Coronary artery (tissue), 2 donors: Measurements from ENCODE around the gene UBL3.

Experiments
- DNase-seq: peaks from one replicate; pipeline ENCODE4 v3.0.0-alpha.2; 2017; ENCODE audit warnings: low spot score
- H3K27ac ChIP-seq, 2 donors: fragments of 200-600 bp; sonication (generic); one replicate each; pipeline ENCODE4 v1.5.1; 2016 to 2019
- H3K4me3 ChIP-seq: fragments of 200-600 bp; sonication (generic); 2 replicates; pipeline ENCODE4 v1.5.1; 2016; ENCODE audit warnings: mild to moderate bottlenecking, moderate library complexity
- TF ChIP-seq, protein P1 (sequence below): fragments of 200-600 bp; sonication (generic); IDR thresholded peaks from one replicate; pipeline ENCODE4 v1.5.1; 2019; ENCODE audit warnings: antibody characterized with exemption

UBL3 gene, protein sequence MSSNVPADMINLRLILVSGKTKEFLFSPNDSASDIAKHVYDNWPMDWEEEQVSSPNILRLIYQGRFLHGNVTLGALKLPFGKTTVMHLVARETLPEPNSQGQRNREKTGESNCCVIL

GRCh38 chr13:29850213-29850898 lies at the start of gene UBL3:
UBL3 (minus strand) TSS chr13:29850617; CDS start chr13:29849538, 1,079 bp downstream.
- peak; percentile 98 for DNase-seq
- TF ChIP-seq, protein P1, sequence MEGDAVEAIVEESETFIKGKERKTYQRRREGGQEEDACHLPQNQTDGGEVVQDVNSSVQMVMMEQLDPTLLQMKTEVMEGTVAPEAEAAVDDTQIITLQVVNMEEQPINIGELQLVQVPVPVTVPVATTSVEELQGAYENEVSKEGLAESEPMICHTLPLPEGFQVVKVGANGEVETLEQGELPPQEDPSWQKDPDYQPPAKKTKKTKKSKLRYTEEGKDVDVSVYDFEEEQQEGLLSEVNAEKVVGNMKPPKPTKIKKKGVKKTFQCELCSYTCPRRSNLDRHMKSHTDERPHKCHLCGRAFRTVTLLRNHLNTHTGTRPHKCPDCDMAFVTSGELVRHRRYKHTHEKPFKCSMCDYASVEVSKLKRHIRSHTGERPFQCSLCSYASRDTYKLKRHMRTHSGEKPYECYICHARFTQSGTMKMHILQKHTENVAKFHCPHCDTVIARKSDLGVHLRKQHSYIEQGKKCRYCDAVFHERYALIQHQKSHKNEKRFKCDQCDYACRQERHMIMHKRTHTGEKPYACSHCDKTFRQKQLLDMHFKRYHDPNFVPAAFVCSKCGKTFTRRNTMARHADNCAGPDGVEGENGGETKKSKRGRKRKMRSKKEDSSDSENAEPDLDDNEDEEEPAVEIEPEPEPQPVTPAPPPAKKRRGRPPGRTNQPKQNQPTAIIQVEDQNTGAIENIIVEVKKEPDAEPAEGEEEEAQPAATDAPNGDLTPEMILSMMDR: no peak
- Histone ChIP-seq H3K4me3 (peak within 1 kb of the TSS; percentile 82), H3K27ac (peak within 1 kb of the TSS; percentile 94 to 96)

- H3K4me3 ChIP-seq: no peak overlapping the region
- no peak for DNase-seq
- TF ChIP-seq, protein P1: no peak
- no peak overlapping the region for H3K27ac ChIP-seq
Measured at GRCh38 chr13:29897102-29897501, 46.7 kb upstream of the UBL3 start.

- no peak for DNase-seq
- no peak overlapping the region for H3K4me3 ChIP-seq
- TF ChIP-seq, protein P1: no peak
- no peak overlapping the region for H3K27ac ChIP-seq
Measured at GRCh38 chr13:29893438-29893837, 43.0 kb upstream of the UBL3 start.

GRCh38 chr13:29892151-29892550 lies 41.7 kb upstream of the UBL3 start:
- no peak for DNase-seq

GRCh38 chr13:29889111-29889510 lies 38.7 kb upstream of the UBL3 start:
- TF ChIP-seq, protein P1: no peak
- no peak for DNase-seq
- Histone ChIP-seq H3K4me3 (no peak overlapping the region), H3K27ac (no peak overlapping the region)

More at GRCh38 chr13:29892151-29892550, 41.7 kb upstream of the UBL3 start:
- TF ChIP-seq, protein P1: no peak
- no peak overlapping the region for H3K27ac ChIP-seq
- no peak overlapping the region for H3K4me3 ChIP-seq

GRCh38 chr13:29888306-29888705 lies 37.9 kb upstream of the UBL3 start:
- TF ChIP-seq, protein P1: no peak
- H3K4me3 ChIP-seq: no peak overlapping the region
- no peak overlapping the region for H3K27ac ChIP-seq
- no peak for DNase-seq

- H3K27ac ChIP-seq: no peak overlapping the region
- no peak for DNase-seq
- TF ChIP-seq, protein P1: no peak
- H3K4me3 ChIP-seq: no peak overlapping the region
Measured at GRCh38 chr13:29887686-29888085, 37.3 kb upstream of the UBL3 start.
